ENCODE data around the gene DERL2.
A peak's percentile ranks its signal among the peaks of the same experiment; 100 is the strongest.

Gene DERL2

GRCh38 chr17:5500589-5501391 lies 14.8 kb upstream of the DERL2 start:
- peak; percentile 85 for DNase-seq

- no peak for DNase-seq
These were observed 14.2 kb upstream of the DERL2 start for GRCh38 chr17:5500247-5500588.

- DNase-seq: no peak
These were observed 13.7 kb upstream of the DERL2 start for GRCh38 chr17:5499476-5500231.

GRCh38 chr17:5492970-5493369 lies 7.0 kb upstream of the DERL2 start:
- no peak for DNase-seq

- DNase-seq: no peak
These were observed 2.8 kb upstream of the DERL2 start for GRCh38 chr17:5488752-5489151.

GRCh38 chr17:5486206-5487124 lies 487 bp upstream of the DERL2 start, which contains the start of gene MIS12:
Gene MIS12, plus strand, starts transcription at chr17:5486566. Its CDS starts 2,297 bp downstream, at chr17:5488863.
- DNase-seq: peak; percentile 100

- no peak for DNase-seq
These were observed 4.5 kb downstream of the DERL2 start for GRCh38 chr17:5481451-5481850.

GRCh38 chr17:5480962-5481361 lies 5.0 kb downstream of the DERL2 start:
- no peak for DNase-seq

- DNase-seq: no peak
These were observed 7.0 kb downstream of the DERL2 start for GRCh38 chr17:5478992-5479391.

GRCh38 chr17:5473906-5474305 lies 12.1 kb downstream of the DERL2 start:
- DNase-seq: no peak

GRCh38 chr17:5472511-5472910 lies 13.5 kb downstream of the DERL2 start:
- no peak for DNase-seq

- peak; percentile 35 for DNase-seq
These were observed 17.9 kb downstream of the DERL2 start for GRCh38 chr17:5468075-5468473.

GRCh38 chr17:5467416-5467815 lies 18.6 kb downstream of the DERL2 start:
- no peak for DNase-seq

- no peak for DNase-seq
These were observed 19.7 kb downstream of the DERL2 start for GRCh38 chr17:5466295-5466694.

GRCh38 chr17:5464717-5465507 lies 21.1 kb downstream of the DERL2 start:
- DNase-seq: no peak

- DNase-seq: no peak
These were observed 39.2 kb downstream of the DERL2 start for GRCh38 chr17:5446786-5447185.

GRCh38 chr17:5444209-5444608 lies 41.8 kb downstream of the DERL2 start:
- DNase-seq: no peak

- DNase-seq: no peak
These were observed 42.2 kb downstream of the DERL2 start for GRCh38 chr17:5443728-5444127.

GRCh38 chr17:5439446-5439764 lies 46.6 kb downstream of the DERL2 start:
- no peak for DNase-seq

- peak; percentile 97 for DNase-seq
These were observed 47.1 kb downstream of the DERL2 start, which contains the start of gene C1QBP for GRCh38 chr17:5438716-5439445. Gene C1QBP, minus strand, starts transcription at chr17:5439155. Its CDS starts 82 bp downstream, at chr17:5439073.

- DNase-seq: no peak
These were observed 48.2 kb downstream of the DERL2 start for GRCh38 chr17:5437721-5438317.

Measured in hematopoietic multipotent progenitor cell treated with erythropoietin and hydrocortisone succinate and interleukin-3 and kit ligand, for 4 days (in vitro differentiated cells).